ENCODE measurements around the gene KRT1. TPM values are rescaled to one million over a fixed set of nuclear protein-coding genes. Genes with fewer than 3 reads are reported as not detected.

Gene KRT1
- total and polyA plus RNA-seq, 8 donors = 0.17 to 0.41 TPM; not detected in 6

- 62 to 66% methylated on average over 6 of the region's 6 CpGs for WGBS, 2 donors
- ATAC-seq = no peak
- DNase-seq = no peak
- no peak for TF ChIP-seq CTCF (IDR thresholded peaks at IDR 0.05)
- H3K27me3 ChIP-seq = peaks cover 0 to 4% (median 0%) of the 10 kb centered on the region in 4 donors
- H3K27ac ChIP-seq = no peak overlapping the region
- H3K9me3 ChIP-seq = no peaks in the 10 kb centered on the region
- no peak for FAIRE-seq
- intact Hi-C loops (cut with DNase I) = no loop called here
- H3K4me1 ChIP-seq = no peaks in the 10 kb centered on the region
- H3K36me3 ChIP-seq = no peaks in the 10 kb centered on the region
- no peak overlapping the region for H3K4me3 ChIP-seq
Measured at GRCh38 chr12:52685406-52685890, 5.2 kb upstream of the KRT1 start.

GRCh38 chr12:52684431-52684830 is 4.2 kb upstream of the KRT1 start:
- Histone ChIP-seq H3K36me3 (no peaks in the 10 kb centered on the region), H3K9me3 (no peaks in the 10 kb centered on the region), H3K4me3 (no peak overlapping the region), H3K4me1 (no peaks in the 10 kb centered on the region), H3K27ac (no peak overlapping the region), H3K27me3 (peaks cover 0 to 4% (median 0%) of the 10 kb centered on the region in 4 donors)
- FAIRE-seq (no peak), ATAC-seq (no peak), DNase-seq (no peak)
- 80 to 81% methylated on average over 2 of the region's 2 CpGs for WGBS, 2 donors
- no peak for TF ChIP-seq CTCF (IDR thresholded peaks at IDR 0.05)
- intact Hi-C loops (cut with DNase I) = no loop called here

GRCh38 chr12:52683575-52684300 is 3.5 kb upstream of the KRT1 start:
- ATAC-seq (no peak), FAIRE-seq (no peak), DNase-seq (no peak)
- H3K4me1 ChIP-seq = no peaks in the 10 kb centered on the region
- H3K4me3 ChIP-seq = no peak overlapping the region
- 73 to 75% methylated on average over 12 of the region's 12 CpGs for WGBS, 2 donors
- H3K27ac ChIP-seq = no peak overlapping the region
- H3K27me3 ChIP-seq = peaks cover 0 to 3% (median 0%) of the 10 kb centered on the region in 4 donors
- no peak for TF ChIP-seq CTCF (IDR thresholded peaks at IDR 0.05)
- no peaks in the 10 kb centered on the region for H3K9me3 ChIP-seq
- no peaks in the 10 kb centered on the region for H3K36me3 ChIP-seq
- intact Hi-C loops (cut with DNase I) = no loop called here

- no peaks in the 10 kb centered on the region for H3K9me3 ChIP-seq
- ATAC-seq = no peak
- intact Hi-C loops (cut with DNase I) = no loop called here
- WGBS, 2 donors = 68 to 74% methylated on average over 4 of the region's 4 CpGs
- no peaks in the 10 kb centered on the region for H3K27me3 ChIP-seq
- H3K27ac ChIP-seq = no peak overlapping the region
- no peak for DNase-seq
- H3K4me1 ChIP-seq = no peaks in the 10 kb centered on the region
- TF ChIP-seq CTCF (IDR thresholded peaks at IDR 0.05) = no peak
- FAIRE-seq = no peak
- H3K36me3 ChIP-seq = no peaks in the 10 kb centered on the region
- H3K4me3 ChIP-seq = no peak overlapping the region
Measured at GRCh38 chr12:52682938-52683574, 2.8 kb upstream of the KRT1 start.

GRCh38 chr12:52682381-52682660 is 2.1 kb upstream of the KRT1 start:
- no peaks in the 10 kb centered on the region for H3K4me1 ChIP-seq
- intact Hi-C loops (cut with DNase I) = no loop called here
- DNase-seq (no peak), FAIRE-seq (no peak), ATAC-seq (no peak)
- H3K27ac ChIP-seq = no peak overlapping the region
- no peaks in the 10 kb centered on the region for H3K27me3 ChIP-seq
- H3K4me3 ChIP-seq = no peak overlapping the region
- no peaks in the 10 kb centered on the region for H3K9me3 ChIP-seq
- TF ChIP-seq CTCF (IDR thresholded peaks at IDR 0.05) = no peak
- WGBS, 2 donors = 58 to 74% methylated on average over 2 of the region's 2 CpGs
- no peaks in the 10 kb centered on the region for H3K36me3 ChIP-seq

Measured in pancreas (tissue), 10 donors.